Stimulated activated CD4-positive, alpha-beta T cell treated with anti-CD3 and anti-CD28 coated beads, TNF-alpha, amount 100 ng/mL, for 48 hours (primary cell): Measurements from ENCODE around the gene WRAP53.
A peak's percentile ranks its signal among the peaks of the same experiment; 100 is the strongest.

Source experiments
- DNase-seq, 3 donors: peaks; one replicate each; pipeline ENCODE4 v3.0.0-alpha.2; 2020; ENCODE audit warnings: low read depth in 3 of 3

The WRAP53 gene

GRCh38 chr17:7709031-7709430 lies 20.8 kb downstream of the WRAP53 start:
- no peak for DNase-seq

- no peak for DNase-seq
Measured at GRCh38 chr17:7710301-7710700, 22.0 kb downstream of the WRAP53 start.

DNA sequence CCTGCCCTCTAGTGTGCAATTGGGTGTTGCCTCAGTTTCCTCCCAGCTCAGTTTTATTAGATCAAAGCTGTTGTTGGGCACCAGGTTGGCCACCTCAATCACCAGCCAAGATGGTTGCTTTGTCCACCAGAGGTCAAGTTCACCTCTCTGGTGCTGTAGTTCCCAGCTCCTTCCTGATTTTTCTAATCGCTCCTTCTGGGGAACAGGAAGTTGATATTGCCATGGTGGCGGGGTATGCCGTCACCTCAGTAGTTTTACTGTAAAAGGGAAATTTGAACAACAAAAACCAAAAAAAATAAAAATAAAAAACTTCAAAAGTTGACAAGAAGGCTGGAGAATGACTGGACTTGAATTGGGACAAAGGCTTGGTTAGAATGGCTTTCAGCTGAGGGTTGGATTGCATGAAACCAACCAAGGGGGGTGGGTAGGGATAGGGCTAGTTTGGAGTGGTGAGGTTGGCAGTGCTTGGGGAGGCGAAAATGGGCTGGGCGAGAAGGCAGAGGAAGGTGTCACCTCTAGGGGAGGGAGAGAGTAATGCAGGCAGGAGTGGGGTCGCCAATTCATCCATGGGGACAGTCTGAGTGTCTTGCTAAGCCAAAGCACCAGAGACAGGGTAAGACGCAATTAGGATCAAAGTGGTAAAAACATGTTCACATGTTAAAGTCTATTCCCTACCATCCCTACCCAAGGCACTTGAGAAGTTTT lies 22.9 kb downstream of the WRAP53 start:
- DNase-seq: no peak

- no peak for DNase-seq
Measured at GRCh38 chr17:7712111-7712771, 24.0 kb downstream of the WRAP53 start.

DNA sequence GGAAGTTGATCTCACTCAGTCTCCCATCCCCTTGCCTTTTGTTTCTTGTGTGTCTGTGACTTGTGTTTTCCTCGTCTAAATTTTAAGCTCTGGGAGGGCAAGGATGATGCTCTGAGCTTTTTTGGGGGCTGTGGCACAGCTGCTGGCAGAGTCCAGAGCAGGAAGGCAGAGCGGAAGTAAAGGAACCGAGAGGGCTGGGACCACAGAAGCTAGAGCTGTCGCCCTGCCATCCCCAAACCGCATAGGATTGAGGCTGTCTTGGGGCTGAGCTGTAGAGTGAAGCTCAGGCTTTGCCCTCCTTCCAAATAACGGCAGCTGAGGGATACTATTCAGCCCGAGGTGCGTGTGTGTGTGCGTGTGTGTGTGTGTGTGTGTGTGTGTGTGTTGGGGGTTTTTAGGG lies 25.5 kb downstream of the WRAP53 start:
- no peak for DNase-seq

GRCh38 chr17:7714721-7715594 lies 26.7 kb downstream of the WRAP53 start:
- DNase-seq: no peak

- DNase-seq: no peak
Measured at GRCh38 chr17:7715936-7716886, 27.9 kb downstream of the WRAP53 start.

- peak; percentile 9 to 50 (median 17) for DNase-seq
Measured at GRCh38 chr17:7716901-7717755, 28.9 kb downstream of the WRAP53 start, which contains the start of gene DNAH2. TSS of gene DNAH2 (plus strand) at chr17:7717744. CDS start at chr17:7719735, 1,991 bp downstream.

GRCh38 chr17:7717756-7718350 lies 29.6 kb downstream of the WRAP53 start:
- no peak for DNase-seq

DNA sequence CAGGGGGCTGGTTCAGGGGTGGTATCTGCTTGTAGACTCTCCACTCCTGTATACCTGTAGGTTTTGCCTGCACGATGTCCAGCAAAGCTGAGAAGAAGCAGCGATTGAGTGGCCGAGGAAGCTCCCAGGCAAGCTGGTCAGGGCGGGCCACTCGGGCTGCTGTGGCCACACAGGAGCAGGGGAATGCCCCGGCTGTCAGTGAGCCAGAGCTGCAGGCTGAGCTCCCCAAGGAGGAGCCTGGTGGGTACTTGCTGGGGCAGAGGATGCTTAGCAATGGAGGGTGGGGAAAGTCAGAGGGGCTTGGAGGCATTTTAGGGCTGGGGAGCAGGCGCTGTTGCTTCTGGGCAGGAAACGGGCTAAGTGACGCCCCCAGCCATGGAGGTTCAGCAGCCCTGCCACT lies 31.4 kb downstream of the WRAP53 start:
- no peak for DNase-seq

GRCh38 chr17:7720125-7720524 lies 31.8 kb downstream of the WRAP53 start:
- DNase-seq: no peak

GRCh38 chr17:7721612-7722011 lies 33.3 kb downstream of the WRAP53 start:
- DNase-seq: no peak

- DNase-seq: no peak
Measured at GRCh38 chr17:7727886-7728285, 39.6 kb downstream of the WRAP53 start.

DNA sequence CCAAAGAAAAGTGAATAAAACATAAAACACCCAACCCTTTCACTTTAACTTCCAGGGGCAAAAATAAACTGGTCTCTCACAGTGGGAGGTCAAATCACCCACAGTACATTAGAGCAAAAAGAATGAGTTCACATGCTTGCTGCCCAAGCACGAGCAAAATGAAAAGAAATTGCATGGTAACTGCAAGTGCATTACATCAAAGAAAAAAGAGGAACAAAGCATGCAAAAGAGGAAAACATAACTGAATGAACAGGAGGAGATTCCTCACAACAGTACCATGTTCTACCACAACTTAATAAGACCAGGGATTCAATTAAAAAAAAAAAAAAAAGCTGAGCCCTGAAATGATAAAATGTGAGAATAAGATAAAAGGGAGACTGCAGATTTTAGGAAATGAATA lies 41.5 kb downstream of the WRAP53 start:
- no peak for DNase-seq

DNA sequence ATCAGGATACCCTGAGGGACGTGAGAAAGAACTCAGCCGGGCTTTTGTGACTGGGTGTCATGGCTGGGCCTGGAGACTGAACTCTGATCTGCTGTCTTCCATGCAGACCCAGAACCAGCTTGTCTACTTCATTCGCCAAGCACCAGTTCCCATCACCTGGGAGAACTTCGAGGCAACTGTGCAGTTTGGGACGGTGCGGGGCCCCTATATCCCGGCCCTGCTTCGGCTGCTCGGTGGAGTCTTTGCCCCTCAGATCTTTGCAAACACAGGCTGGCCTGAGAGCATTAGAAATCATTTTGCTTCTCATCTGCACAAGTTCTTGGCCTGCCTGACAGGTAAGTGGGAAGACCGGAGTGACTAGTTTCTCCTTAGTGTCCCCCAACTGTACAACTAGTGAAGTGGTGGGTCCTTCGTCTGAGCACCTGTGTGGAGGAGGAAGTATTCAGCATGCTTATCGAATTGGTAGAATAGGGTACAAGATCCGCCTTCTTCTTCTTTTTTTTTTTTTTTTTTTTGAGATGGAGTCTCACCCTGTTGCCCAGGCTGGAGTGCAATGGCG lies 44.8 kb downstream of the WRAP53 start:
- DNase-seq: no peak

GRCh38 chr17:7737601-7738000 lies 49.3 kb downstream of the WRAP53 start:
- DNase-seq: no peak

GRCh38 chr17:7739746-7740145 lies 51.5 kb downstream of the WRAP53 start:
- DNase-seq: no peak

DNA sequence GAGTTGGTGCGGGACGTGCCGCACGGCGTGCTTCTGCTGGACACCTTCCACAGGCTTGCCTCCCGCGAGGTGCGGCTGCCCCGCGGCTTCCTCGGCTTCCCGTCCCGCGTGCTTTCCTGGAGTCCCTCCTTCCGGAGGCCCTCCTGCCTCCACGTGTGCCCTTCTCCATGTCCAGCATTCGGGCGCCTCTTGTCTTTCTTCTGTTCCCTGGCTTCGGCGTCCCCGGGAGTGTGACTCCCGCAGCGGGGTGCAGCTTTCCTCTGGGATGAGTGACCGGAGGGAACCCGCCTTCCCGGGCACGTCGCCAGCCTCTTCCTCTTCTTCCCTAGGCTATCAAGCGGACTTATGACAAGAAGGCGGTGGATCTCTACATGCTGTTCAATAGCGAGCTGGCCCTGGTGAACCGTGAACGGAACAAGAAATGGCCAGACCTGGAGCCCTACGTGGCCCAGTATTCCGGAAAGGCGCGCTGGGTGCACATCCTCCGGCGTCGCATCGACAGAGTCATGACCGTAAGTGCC lies 52.3 kb downstream of the WRAP53 start:
- no peak for DNase-seq

DNA sequence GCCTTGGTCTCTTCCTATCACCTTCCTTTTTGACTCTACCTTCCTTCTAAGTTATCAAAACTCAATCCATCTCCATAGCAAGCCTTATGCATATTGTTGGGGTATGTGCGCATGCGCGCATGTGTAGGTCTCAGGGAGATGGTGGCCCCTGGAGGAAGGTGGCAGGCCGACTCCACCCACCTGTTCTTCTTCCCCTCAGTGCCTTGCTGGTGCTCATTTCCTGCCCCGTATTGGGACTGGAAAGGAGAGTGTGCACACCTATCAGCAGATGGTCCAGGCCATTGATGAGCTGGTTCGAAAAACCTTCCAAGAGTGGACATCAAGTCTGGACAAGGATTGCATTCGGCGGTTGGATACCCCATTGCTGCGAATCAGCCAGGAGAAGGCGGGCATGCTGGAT lies 54.5 kb downstream of the WRAP53 start:
- DNase-seq: no peak
